GM12873 (cell line): ENCODE data around the gene ROBO1.

Experiments used
- CTCF ChIP-seq: IDR thresholded peaks from 2 replicates; pipeline ENCODE4 v1.5.1; 2012; ENCODE audit warnings: low read depth, mild to moderate bottlenecking, moderate library complexity, low read length, control low read depth; ENCODE audit not compliant: insufficient read depth; ENCODE audit errors: missing control alignments

ROBO1 gene

GRCh38 chr3:79344876-79345871 is 422.6 kb downstream of the ROBO1 start:
- no peak for TF ChIP-seq CTCF

GRCh38 chr3:79341961-79342360 is 425.8 kb downstream of the ROBO1 start:
- no peak for TF ChIP-seq CTCF

- TF ChIP-seq CTCF: no peak
Observed at GRCh38 chr3:79339846-79340245, 428.0 kb downstream of the ROBO1 start.

GRCh38 chr3:79337798-79338197 is 430.0 kb downstream of the ROBO1 start:
- TF ChIP-seq CTCF: no peak

GRCh38 chr3:79329154-79329553 is 438.6 kb downstream of the ROBO1 start:
- TF ChIP-seq CTCF: no peak

- no peak for TF ChIP-seq CTCF
Observed at GRCh38 chr3:79326642-79327041, 441.2 kb downstream of the ROBO1 start.

GRCh38 chr3:79317551-79318518 is 450.0 kb downstream of the ROBO1 start:
- no peak for TF ChIP-seq CTCF
